GM12878 (cell line): ENCODE measurements around the gene HIP1. TPM values are rescaled to one million over a fixed set of nuclear protein-coding genes. Genes with fewer than 3 reads are reported as not detected.

Experiments used
- CBX3 ChIP-seq: fragments of 200-600 bp; sonication (generic); IDR thresholded peaks from 2 replicates; pipeline ENCODE4 v1.6.1; 2016; ENCODE audit warnings: low read depth, borderline replicate concordance
- FOXM1 ChIP-seq: IDR thresholded peaks from 2 replicates; pipeline ENCODE4 v1.6.1; 2012; ENCODE audit warnings: low read depth, mild to moderate bottlenecking, inconsistent platforms, low read length, moderate library complexity
- IRF4 ChIP-seq: IDR thresholded peaks from 2 replicates; pipeline ENCODE4 v1.6.1; 2011; ENCODE audit warnings: low read depth, low read length
- JUNB ChIP-seq: IDR thresholded peaks from 2 replicates; pipeline ENCODE4 v1.6.1; 2016; ENCODE audit warnings: antibody characterized with exemption, mild to moderate bottlenecking
- PBX3 ChIP-seq: IDR thresholded peaks from 2 replicates; pipeline ENCODE4 v1.6.1; 2011; ENCODE audit warnings: mild to moderate bottlenecking, low read depth, low read length, moderate library complexity; ENCODE audit not compliant: insufficient replicate concordance
- POU2F2 ChIP-seq: IDR thresholded peaks from 3 replicates; pipeline ENCODE4 v1.6.1; 2011; ENCODE audit warnings: low read depth, mild to moderate bottlenecking, low read length, borderline replicate concordance
- TCF3 ChIP-seq: IDR thresholded peaks from 2 replicates; pipeline ENCODE4 v1.6.1; 2012; ENCODE audit warnings: low read depth, mild to moderate bottlenecking, low read length, borderline replicate concordance; ENCODE audit not compliant: insufficient read depth
- ZNF24 ChIP-seq: fragments of 450-650 bp; IDR thresholded peaks from 2 replicates; pipeline ENCODE4 v1.6.1; 2017; ENCODE audit warnings: antibody characterized with exemption, mild to moderate bottlenecking
- ZSCAN29 ChIP-seq: fragments of 450-650 bp; IDR thresholded peaks from 2 replicates; pipeline ENCODE4 v1.6.1; 2017; ENCODE audit warnings: mild to moderate bottlenecking, moderate library complexity
- polyA plus RNA-seq, 11 experiments: library from polyadenylated mRNA; depleted of rRNA in 4 of 11; unstranded in 6 of 11; stranded (reverse) in 5 of 11; fragments of >200 nt; fragmentation: Nextera tagmentation in 4 of 11; fragmentation: Illumina TruSeq in 1 of 11; extraction: Ambion mirVana in 4 of 11; extraction: Trizol in 1 of 11; gene quantifications; 1 replicate in 1 of 11; 2 replicates in 10 of 11; pipeline versions ENCODE4 v1.2.1 to v1.2.3, GENCODE V29; 2011 to 2016; ENCODE audit warnings: inconsistent platforms in 2 of 11, missing spikeins in 2 of 11, low read depth in 1 of 11
- total RNA-seq, 4 experiments: library from RNA; depleted of rRNA in 3 of 4; stranded (reverse); fragments of >200 nt in 3 of 4; fragmentation: Illumina TruSeq in 1 of 4; extraction: Trizol in 1 of 4; gene quantifications; 2 replicates each; pipeline versions ENCODE4 v1.2.1 to v1.2.3, GENCODE V29; 2013 to 2021
- TF ChIP-seq, protein P1 (sequence below): fragments of 150-350 bp; IDR thresholded peaks from 2 replicates; pipeline ENCODE4 v1.6.1; 2016; ENCODE audit warnings: low read depth, low read length
- TF ChIP-seq, protein P2 (sequence below): fragments of 450-650 bp; IDR thresholded peaks from 2 replicates; pipeline ENCODE4 v1.6.1; 2017; ENCODE audit warnings: mild to moderate bottlenecking, low read depth, inconsistent platforms; ENCODE audit not compliant: poor library complexity, severe bottlenecking

The HIP1 gene
- total and polyA plus RNA-seq, 10 of the 15 experiments (the other 5 are each of a cell fraction or from before 2014, with no cell fraction given) = 1.2 to 9.7 (median 3.2) TPM

GRCh38 chr7:75555736-75556135 lies 183.0 kb downstream of the HIP1 start (continued):
- TF ChIP-seq, protein P1, sequence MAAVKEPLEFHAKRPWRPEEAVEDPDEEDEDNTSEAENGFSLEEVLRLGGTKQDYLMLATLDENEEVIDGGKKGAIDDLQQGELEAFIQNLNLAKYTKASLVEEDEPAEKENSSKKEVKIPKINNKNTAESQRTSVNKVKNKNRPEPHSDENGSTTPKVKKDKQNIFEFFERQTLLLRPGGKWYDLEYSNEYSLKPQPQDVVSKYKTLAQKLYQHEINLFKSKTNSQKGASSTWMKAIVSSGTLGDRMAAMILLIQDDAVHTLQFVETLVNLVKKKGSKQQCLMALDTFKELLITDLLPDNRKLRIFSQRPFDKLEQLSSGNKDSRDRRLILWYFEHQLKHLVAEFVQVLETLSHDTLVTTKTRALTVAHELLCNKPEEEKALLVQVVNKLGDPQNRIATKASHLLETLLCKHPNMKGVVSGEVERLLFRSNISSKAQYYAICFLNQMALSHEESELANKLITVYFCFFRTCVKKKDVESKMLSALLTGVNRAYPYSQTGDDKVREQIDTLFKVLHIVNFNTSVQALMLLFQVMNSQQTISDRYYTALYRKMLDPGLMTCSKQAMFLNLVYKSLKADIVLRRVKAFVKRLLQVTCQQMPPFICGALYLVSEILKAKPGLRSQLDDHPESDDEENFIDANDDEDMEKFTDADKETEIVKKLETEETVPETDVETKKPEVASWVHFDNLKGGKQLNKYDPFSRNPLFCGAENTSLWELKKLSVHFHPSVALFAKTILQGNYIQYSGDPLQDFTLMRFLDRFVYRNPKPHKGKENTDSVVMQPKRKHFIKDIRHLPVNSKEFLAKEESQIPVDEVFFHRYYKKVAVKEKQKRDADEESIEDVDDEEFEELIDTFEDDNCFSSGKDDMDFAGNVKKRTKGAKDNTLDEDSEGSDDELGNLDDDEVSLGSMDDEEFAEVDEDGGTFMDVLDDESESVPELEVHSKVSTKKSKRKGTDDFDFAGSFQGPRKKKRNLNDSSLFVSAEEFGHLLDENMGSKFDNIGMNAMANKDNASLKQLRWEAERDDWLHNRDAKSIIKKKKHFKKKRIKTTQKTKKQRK = no peak
- TF ChIP-seq FOXM1 (no peak), POU2F2 (no peak), ZSCAN29 (no peak), CBX3 (no peak), IRF4 (no peak), PBX3 (no peak), ZNF24 (no peak), TCF3 (no peak), JUNB (no peak)
- TF ChIP-seq, protein P2, sequence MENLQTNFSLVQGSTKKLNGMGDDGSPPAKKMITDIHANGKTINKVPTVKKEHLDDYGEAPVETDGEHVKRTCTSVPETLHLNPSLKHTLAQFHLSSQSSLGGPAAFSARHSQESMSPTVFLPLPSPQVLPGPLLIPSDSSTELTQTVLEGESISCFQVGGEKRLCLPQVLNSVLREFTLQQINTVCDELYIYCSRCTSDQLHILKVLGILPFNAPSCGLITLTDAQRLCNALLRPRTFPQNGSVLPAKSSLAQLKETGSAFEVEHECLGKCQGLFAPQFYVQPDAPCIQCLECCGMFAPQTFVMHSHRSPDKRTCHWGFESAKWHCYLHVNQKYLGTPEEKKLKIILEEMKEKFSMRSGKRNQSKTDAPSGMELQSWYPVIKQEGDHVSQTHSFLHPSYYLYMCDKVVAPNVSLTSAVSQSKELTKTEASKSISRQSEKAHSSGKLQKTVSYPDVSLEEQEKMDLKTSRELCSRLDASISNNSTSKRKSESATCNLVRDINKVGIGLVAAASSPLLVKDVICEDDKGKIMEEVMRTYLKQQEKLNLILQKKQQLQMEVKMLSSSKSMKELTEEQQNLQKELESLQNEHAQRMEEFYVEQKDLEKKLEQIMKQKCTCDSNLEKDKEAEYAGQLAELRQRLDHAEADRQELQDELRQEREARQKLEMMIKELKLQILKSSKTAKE = no peak
